Neuron (in vitro differentiated cells): ENCODE results near the gene DBNL.

Experiments
- H2AFZ ChIP-seq: one replicate; pipeline ENCODE4 v1.6.1; 2013; ENCODE audit warnings: low read depth, mild to moderate bottlenecking, inconsistent platforms, low read length, moderate library complexity
- H3K27me3 ChIP-seq: one replicate; pipeline ENCODE4 v1.6.1; 2013; ENCODE audit warnings: low read length; ENCODE audit not compliant: insufficient read depth
- H3K36me3 ChIP-seq: one replicate; pipeline ENCODE4 v1.6.1; 2013; ENCODE audit warnings: low read length; ENCODE audit not compliant: insufficient read depth
- H3K4me1 ChIP-seq: one replicate; pipeline ENCODE4 v1.6.1; 2013; ENCODE audit warnings: low read length; ENCODE audit not compliant: insufficient read depth
- H3K4me3 ChIP-seq: 2 replicates; pipeline ENCODE4 v1.5.1; 2013; ENCODE audit warnings: mild to moderate bottlenecking, low read length, moderate library complexity
- H3K9me3 ChIP-seq: one replicate; pipeline ENCODE4 v1.6.1; 2013; ENCODE audit warnings: low read length

Gene DBNL

DNA sequence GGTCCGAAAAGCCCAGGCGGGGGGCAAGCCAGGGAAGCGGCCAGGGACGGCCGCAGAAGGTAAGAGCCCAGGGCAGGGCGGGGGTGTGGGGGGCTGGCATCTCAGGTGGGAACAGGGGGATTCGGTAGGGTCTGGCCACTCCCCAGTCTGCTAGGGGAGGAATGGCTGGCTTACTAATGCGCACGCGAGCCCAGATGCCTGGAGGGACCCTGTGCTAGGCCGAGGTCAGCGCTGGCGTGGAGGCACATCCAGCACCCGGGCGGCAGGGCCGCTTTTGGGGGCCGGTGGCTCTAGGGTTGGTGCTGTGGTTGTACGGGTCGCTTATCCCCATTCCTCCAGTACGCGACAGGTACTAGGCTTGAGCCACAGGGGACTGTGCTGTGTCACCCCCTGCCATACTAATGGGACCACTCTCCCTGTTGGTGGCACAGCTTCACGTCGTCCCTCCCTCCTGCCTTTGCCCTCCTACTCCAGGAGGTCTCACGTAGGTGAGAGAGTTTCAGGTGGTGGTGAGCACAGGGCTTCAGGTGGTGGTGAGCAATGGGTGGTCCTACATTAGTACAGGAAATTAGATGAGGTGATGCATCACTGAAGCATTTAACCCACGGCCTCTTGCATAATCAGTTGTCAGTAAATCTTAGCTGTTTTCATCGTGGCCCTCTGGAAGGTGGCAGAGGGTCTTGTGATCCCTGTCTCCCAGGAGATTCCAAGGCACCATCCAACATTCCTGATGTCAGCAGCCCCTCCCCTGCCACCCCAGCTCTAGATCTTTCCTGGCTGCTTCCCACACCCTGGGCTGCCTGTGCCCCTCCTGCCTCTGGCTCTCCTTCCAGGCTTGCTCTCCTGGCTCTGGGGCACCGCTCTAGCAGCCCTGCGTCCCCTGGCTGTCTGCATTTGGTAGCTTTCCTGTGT, 60.6 kb downstream of the DBNL start:
- no peaks in the 10 kb centered on the region for H3K36me3 ChIP-seq
- H3K4me1 ChIP-seq: peaks cover 10% of the 10 kb centered on the region
- H3K9me3 ChIP-seq: no peaks in the 10 kb centered on the region
- H3K4me3 ChIP-seq: no peak overlapping the region
- no peak overlapping the region for H2AFZ ChIP-seq
- peaks cover 4% of the 10 kb centered on the region for H3K27me3 ChIP-seq

DNA sequence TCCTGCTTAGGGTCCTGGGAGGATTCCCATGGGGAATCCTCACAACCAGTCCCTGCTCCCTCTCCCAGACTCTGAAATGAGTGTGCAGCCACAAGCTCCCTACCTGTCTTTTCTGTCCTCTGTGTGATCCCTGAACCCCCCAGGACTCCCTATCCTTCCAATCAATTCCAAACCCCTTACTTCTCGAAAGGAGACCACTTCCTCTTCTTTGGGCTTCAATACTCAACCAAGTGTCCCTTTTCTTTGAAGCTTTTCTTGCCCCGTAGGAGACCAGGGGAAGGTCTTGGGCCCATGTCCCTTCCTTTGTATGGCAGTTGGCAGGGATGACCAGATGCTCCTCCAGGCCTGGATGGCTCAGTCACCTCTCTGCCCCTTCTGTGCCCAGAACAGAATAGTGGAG, 61.3 kb downstream of the DBNL start:
- Histone ChIP-seq H2AFZ (no peak overlapping the region), H3K27me3 (peaks cover 4% of the 10 kb centered on the region), H3K4me1 (peaks cover 6% of the 10 kb centered on the region), H3K36me3 (no peaks in the 10 kb centered on the region), H3K9me3 (no peaks in the 10 kb centered on the region), H3K4me3 (no peak overlapping the region)

DNA sequence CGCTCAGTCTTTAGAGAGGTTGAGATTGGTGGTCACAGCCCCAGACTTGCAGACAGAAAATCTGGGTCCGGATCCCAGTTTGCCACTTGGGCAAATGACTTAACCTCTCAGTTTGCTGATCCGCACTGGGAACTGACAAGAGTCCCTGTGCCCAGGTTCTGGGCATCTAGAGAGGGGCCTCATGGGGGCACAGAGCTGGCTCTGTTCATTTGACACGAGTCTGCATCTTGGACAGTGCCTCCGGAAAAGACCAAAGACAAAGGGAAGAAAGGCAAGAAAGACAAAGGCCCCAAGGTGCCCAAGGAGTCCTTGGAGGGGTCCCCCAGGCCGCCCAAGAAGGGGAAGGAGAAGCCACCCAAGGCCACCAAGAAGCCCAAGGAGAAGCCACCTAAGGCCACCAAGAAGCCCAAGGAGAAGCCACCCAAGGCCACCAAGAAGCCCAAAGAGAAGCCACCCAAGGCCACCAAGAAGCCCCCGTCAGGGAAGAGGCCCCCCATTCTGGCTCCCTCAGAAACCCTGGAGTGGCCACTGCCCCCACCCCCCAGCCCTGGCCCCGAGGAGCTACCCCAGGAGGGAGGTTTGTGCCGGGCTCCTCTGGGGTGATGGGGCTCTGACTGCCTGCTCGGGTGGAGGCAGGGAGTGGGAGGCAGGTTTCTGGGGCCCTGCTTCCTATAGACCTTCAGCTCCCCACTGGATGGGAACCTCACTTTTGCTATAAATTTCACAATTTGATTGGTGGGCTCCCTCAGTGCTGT, 62.0 kb downstream of the DBNL start:
- H3K9me3 ChIP-seq: no peaks in the 10 kb centered on the region
- H2AFZ ChIP-seq: no peak overlapping the region
- peaks cover 4% of the 10 kb centered on the region for H3K27me3 ChIP-seq
- no peak overlapping the region for H3K4me3 ChIP-seq
- H3K36me3 ChIP-seq: no peaks in the 10 kb centered on the region
- H3K4me1 ChIP-seq: peaks cover 6% of the 10 kb centered on the region

DNA sequence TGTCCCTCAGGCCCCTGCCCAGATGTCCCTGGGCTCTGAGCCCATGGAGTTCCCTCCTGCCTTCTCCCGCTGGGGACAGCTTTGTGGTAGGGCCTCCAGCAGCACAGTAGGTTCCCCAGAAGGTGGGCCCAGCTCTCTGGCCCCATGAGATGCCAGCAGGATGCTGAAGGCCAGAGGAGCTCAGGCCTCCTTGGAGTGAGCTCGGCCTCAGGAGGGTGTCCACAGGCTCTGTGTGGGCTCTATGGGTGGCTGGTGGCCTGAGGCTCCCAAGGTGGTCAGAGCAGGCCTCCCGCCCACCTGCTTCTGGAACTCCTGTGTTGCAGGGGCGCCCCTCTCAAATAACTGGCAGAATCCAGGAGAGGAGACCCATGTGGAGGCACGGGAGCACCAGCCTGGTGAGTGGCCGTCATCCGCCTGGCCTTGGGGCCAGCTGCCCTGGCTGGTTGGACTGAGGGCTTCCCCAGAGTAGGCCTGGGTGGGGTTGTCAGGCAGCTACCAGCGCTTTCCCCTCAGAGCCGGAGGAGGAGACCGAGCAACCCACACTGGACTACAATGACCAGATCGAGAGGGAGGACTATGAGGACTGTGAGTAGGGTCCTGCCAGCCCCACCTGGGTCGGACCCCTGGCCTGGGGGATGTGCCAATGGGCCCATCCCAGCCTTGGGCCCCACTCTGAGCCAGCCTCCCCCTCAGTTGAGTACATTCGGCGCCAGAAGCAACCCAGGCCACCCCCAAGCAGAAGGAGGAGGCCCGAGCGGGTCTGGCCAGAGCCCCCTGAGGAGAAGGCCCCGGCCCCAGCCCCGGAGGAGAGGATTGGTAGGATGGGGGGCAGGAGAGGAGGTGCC, 62.8 kb downstream of the DBNL start:
- Histone ChIP-seq H3K4me1 (peaks cover 6% of the 10 kb centered on the region), H2AFZ (no peak overlapping the region), H3K4me3 (no peak overlapping the region), H3K9me3 (no peaks in the 10 kb centered on the region), H3K27me3 (peaks cover 4% of the 10 kb centered on the region), H3K36me3 (no peaks in the 10 kb centered on the region)

DNA sequence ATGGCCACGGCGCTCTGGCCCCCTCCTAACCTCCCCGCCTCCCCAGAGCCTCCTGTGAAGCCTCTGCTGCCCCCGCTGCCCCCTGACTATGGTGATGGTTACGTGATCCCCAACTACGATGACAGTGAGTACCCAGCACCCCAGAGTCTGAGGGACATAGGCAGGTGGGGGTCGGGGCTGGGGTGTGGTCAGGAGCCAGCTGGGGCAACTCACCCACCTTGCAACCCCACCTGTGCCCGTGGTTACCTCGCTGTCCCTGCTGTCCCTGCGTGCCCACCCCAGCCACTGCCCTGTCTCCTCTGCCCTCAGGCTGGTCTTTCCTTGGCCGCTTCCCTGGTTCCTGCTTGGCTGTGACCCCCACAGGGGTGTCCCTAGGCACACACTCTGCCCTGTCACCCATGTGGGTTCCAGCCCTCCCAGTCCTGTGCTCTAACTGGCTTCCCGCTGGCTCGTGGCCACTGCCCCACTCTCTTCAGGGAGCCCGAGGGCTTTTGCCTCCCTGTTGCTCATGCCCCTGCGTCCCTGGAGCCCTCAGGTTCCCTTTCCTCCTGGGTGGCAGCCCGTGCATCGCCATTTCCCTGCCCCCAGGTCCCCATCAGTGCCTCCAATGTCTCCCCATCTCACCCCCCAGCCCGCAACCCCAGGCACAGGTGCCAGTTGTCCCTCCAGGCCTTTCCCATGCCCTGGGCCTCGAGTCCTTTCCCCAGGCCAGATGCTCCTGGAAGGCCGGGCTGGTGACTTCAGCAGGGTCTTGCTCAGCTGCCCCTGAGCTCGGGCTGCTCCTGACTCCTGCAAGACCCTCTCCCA, 63.7 kb downstream of the DBNL start:
- Histone ChIP-seq H3K27me3 (peaks cover 2% of the 10 kb centered on the region), H3K4me3 (no peak overlapping the region), H3K9me3 (peaks cover 2% of the 10 kb centered on the region), H3K36me3 (no peaks in the 10 kb centered on the region), H2AFZ (no peak overlapping the region), H3K4me1 (peaks cover 6% of the 10 kb centered on the region)

DNA sequence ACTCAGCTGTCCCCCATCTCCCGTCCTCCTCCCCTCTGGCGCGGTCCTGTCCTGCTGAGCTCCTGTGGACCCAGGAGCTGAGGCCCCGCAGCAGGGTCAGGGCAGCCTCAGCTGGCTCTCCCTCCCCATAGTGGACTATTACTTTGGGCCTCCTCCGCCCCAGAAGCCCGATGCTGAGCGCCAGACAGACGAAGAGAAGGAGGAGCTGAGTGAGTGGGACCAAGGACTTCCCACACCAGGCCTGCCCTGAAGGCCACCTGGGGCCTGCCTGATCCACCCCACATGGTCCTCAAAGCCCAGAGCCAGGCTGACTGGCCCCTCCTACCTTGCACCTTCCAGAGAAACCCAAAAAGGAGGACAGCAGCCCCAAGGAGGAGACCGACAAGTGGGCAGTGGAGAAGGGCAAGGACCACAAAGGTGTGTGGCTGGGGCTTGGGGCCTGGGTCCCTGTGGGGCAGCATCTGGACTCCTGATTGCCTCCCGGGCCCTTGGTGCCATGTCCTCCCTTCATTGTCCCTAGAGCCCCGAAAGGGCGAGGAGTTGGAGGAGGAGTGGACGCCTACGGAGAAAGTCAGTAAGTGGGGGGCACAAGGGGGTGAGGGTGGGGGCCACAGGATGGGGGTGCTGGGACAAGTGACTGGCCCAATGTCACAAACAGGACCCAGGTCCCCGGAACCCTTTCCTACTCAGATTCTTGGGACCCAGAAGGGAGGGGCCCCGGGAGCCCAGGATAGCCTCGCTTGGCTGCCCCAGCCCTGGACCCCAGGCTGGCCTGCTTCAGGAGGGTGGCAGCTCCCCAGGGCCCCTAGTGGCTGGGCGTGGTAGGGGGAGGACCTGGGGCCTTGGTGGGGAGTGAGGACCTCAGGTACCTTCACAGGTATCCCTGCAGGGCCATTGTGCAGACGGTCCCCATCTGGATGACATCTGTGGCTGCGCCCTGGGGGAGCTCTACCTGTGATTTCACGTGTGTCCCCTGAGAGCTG, 64.6 kb downstream of the DBNL start:
- H2AFZ ChIP-seq: no peak overlapping the region
- H3K4me3 ChIP-seq: no peak overlapping the region
- no peaks in the 10 kb centered on the region for H3K27me3 ChIP-seq
- H3K36me3 ChIP-seq: peaks cover 5% of the 10 kb centered on the region
- peaks cover 2% of the 10 kb centered on the region for H3K9me3 ChIP-seq
- H3K4me1 ChIP-seq: peaks cover 6% of the 10 kb centered on the region

DNA sequence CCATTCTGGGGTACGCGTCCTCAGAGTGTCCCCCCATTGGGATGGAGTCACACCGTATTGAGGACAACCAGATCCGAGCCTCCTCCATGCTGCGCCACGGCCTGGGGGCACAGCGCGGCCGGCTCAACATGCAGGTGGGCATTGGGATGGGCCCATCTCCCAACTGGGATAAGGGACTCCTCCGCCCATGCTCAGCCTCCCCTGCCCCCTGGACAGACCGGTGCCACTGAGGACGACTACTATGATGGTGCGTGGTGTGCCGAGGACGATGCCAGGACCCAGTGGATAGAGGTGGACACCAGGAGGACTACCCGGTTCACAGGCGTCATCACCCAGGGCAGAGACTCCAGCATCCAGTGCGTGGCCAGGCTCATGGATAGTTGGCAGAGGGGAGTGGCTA, 65.5 kb downstream of the DBNL start:
- H2AFZ ChIP-seq: no peak overlapping the region
- peaks cover 2% of the 10 kb centered on the region for H3K9me3 ChIP-seq
- no peaks in the 10 kb centered on the region for H3K27me3 ChIP-seq
- no peak overlapping the region for H3K4me3 ChIP-seq
- peaks cover 13% of the 10 kb centered on the region for H3K36me3 ChIP-seq
- H3K4me1 ChIP-seq: peaks cover 6% of the 10 kb centered on the region

DNA sequence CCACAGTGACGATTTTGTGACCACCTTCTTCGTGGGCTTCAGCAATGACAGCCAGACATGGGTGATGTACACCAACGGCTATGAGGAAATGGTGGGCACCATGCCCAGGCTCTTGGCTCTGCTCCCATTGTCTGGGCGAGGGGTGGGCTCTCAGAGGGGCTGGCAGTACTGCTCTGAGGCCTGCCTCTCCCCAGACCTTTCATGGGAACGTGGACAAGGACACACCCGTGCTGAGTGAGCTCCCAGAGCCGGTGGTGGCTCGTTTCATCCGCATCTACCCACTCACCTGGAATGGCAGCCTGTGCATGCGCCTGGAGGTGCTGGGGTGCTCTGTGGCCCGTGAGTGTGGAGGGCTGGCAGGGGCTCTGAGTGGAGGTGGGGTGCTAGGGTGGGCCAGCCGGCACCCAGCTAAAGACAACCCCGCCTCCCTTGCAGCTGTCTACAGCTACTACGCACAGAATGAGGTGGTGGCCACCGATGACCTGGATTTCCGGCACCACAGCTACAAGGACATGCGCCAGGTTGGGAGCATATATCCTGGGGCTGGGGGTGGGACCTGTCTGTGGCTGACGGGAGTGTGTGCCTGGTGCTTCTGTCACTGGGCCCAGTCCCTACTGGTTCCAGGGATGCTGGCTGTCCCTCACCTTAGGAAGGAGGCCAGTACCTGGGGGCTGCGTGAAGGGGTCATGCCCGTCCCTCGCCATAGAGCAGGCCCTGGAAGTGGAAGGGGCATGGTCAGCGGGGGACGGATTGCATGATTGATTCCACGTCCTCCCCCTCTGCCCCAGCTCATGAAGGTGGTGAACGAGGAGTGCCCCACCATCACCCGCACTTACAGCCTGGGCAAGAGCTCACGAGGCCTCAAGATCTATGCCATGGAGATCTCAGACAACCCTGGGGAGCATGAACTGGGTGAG, 66.5 kb downstream of the DBNL start:
- H3K9me3 ChIP-seq: peaks cover 2% of the 10 kb centered on the region
- H3K27me3 ChIP-seq: no peaks in the 10 kb centered on the region
- no peaks in the 10 kb centered on the region for H3K4me1 ChIP-seq
- no peak overlapping the region for H2AFZ ChIP-seq
- no peak overlapping the region for H3K4me3 ChIP-seq
- H3K36me3 ChIP-seq: peaks cover 18% of the 10 kb centered on the region
